Measurements from ENCODE around the gene IL1RAP. TPM values are rescaled to one million over a fixed set of nuclear protein-coding genes. Genes with fewer than 3 reads are reported as not detected.

IL1RAP gene
- total RNA-seq, 2 experiments from 2014 or later: 8.4 to 11.5 TPM

DNA sequence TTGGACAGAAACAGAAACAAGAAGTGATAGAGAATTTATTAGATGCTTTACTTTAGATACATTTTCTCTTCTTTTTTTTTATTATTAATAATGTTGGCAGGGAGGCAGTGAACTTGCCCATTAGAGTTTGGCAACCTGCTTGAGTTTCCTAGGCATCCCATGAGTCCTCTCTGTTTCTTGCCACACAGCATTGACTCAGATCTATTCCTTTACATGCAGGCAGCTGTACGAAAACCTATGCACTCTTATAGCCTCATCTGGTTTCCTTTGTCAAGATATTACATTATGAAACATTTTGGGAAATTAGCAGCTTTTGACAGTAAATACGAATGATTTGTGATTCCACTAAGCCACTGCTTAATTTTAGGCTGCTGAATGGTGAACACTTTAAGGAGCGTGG lies 23.3 kb downstream of the IL1RAP start:
- CTCF ChIA-PET: no interaction called here
- no peak for DNase-seq

GRCh38 chr3:190538288-190538687 lies 24.4 kb downstream of the IL1RAP start:
- CTCF ChIA-PET: no interaction called here
- H3K4me3 Mint-ChIP-seq: no peak overlapping the region
- H3K4me1 Mint-ChIP-seq: peaks cover 23% of the 10 kb centered on the region
- H3K27ac Mint-ChIP-seq: no peak overlapping the region
- H3K36me3 Mint-ChIP-seq: peaks cover 19% of the 10 kb centered on the region
- no peak for DNase-seq
- no peaks in the 10 kb centered on the region for H3K27me3 Mint-ChIP-seq
- no peak for ATAC-seq
- no peaks in the 10 kb centered on the region for H3K9me3 Mint-ChIP-seq (ENCODE audit: low read depth)

More for the DNA sequence above, 23.3 kb downstream of the IL1RAP start:
- Mint-ChIP-seq H3K36me3 (peaks cover 21% of the 10 kb centered on the region), H3K4me1 (peaks cover 23% of the 10 kb centered on the region), H3K27me3 (no peaks in the 10 kb centered on the region), H3K4me3 (no peak overlapping the region), H3K9me3 (ENCODE audit: low read depth) (no peaks in the 10 kb centered on the region), H3K27ac (no peak overlapping the region)
- no peak for ATAC-seq

DNA sequence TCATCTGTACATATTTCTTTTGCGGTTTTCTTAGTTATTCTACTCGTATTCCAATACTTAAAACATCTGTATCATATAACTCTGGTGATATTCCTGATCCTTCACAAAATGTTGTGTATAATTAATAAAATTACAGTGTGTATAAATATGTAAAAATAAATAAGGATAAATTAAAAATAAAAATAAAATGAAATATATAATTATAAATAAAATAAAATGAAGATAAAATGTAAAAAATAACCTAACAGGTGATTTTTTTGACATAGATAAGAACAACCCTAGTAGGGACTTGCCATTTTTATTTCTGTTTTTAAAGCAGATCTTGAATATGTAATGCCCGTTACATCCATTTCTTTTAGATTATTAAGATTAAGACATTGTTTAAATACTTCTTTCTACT lies 25.6 kb downstream of the IL1RAP start:
- Mint-ChIP-seq H3K27ac (no peak overlapping the region), H3K36me3 (peaks cover 17% of the 10 kb centered on the region), H3K4me1 (peaks cover 14% of the 10 kb centered on the region), H3K4me3 (no peak overlapping the region), H3K9me3 (ENCODE audit: low read depth) (no peaks in the 10 kb centered on the region), H3K27me3 (no peaks in the 10 kb centered on the region)
- no peak for DNase-seq
- ATAC-seq: no peak
- CTCF ChIA-PET: no interaction called here

- Mint-ChIP-seq H3K36me3 (peaks cover 12% of the 10 kb centered on the region), H3K27me3 (no peaks in the 10 kb centered on the region), H3K9me3 (ENCODE audit: low read depth) (no peaks in the 10 kb centered on the region), H3K4me3 (no peak overlapping the region), H3K4me1 (peaks cover 5% of the 10 kb centered on the region), H3K27ac (no peak overlapping the region)
- ATAC-seq: no peak
- CTCF ChIA-PET: no interaction called here
- no peak for DNase-seq
These were observed 27.1 kb downstream of the IL1RAP start for GRCh38 chr3:190541008-190541407.

- H3K4me3 Mint-ChIP-seq: no peak overlapping the region
- H3K27me3 Mint-ChIP-seq: no peaks in the 10 kb centered on the region
- no peak overlapping the region for H3K27ac Mint-ChIP-seq
- H3K4me1 Mint-ChIP-seq: peaks cover 5% of the 10 kb centered on the region
- no peak for ATAC-seq
- no peaks in the 10 kb centered on the region for H3K9me3 Mint-ChIP-seq (ENCODE audit: low read depth)
- CTCF ChIA-PET: no interaction called here
- no peak for DNase-seq
- H3K36me3 Mint-ChIP-seq: peaks cover 12% of the 10 kb centered on the region
These were observed 27.7 kb downstream of the IL1RAP start for GRCh38 chr3:190541560-190541959.

DNA sequence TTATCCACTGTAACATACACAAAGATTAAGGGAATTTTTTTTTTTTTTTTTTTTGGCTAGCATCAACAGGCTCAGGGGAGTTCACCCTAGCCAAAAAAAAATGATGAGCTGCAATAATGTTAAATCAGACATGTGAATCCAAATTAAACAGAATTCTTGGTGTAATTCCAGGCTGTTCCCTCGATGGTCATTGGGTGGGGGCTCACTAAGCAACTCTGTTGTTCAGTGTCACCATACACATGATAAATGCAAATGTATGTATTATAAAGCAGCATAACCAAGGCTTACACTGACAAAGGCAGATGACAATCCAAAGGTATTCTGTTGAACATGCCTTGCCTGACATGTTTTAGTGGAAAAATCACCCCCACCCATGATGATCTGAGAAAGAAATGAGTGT lies 29.0 kb downstream of the IL1RAP start:
- Mint-ChIP-seq H3K9me3 (ENCODE audit: low read depth) (no peaks in the 10 kb centered on the region), H3K36me3 (peaks cover 11% of the 10 kb centered on the region), H3K4me3 (no peak overlapping the region)

GRCh38 chr3:190543671-190544070 lies 29.8 kb downstream of the IL1RAP start:
- H3K4me3 Mint-ChIP-seq: no peak overlapping the region
- ATAC-seq: no peak
- no peaks in the 10 kb centered on the region for H3K27me3 Mint-ChIP-seq
- no peak overlapping the region for H3K27ac Mint-ChIP-seq
- no peaks in the 10 kb centered on the region for H3K4me1 Mint-ChIP-seq
- CTCF ChIA-PET: no interaction called here
- H3K9me3 Mint-ChIP-seq (ENCODE audit: low read depth): no peaks in the 10 kb centered on the region
- DNase-seq: no peak
- H3K36me3 Mint-ChIP-seq: peaks cover 9% of the 10 kb centered on the region

More for the DNA sequence above, 29.0 kb downstream of the IL1RAP start:
- Mint-ChIP-seq H3K27ac (no peak overlapping the region), H3K4me1 (peaks cover 3% of the 10 kb centered on the region), H3K27me3 (no peaks in the 10 kb centered on the region)
- ATAC-seq: no peak
- CTCF ChIA-PET: no interaction called here
- DNase-seq: no peak

DNA sequence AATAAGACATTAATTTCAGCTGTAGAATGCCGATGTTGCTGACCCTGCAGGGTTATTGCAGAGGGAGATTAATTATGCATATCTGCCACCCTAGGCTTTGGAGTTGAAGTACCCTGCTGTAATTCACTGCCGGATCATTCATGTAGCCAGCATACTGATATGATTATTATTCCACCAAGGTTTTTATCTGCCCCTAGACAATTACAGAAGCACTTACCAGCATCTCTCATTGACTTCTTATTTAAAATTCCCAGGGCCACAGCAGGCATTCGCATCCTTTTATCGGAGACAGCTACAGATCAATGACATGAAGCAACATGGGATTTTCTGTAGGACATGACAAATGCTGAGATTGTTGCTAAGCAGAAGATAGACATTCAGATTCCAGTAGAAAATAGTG lies 31.3 kb downstream of the IL1RAP start:
- no peak for DNase-seq
- no peaks in the 10 kb centered on the region for H3K27me3 Mint-ChIP-seq
- ATAC-seq: no peak
- H3K4me1 Mint-ChIP-seq: no peaks in the 10 kb centered on the region
- CTCF ChIA-PET: interaction anchor here (1.5 kb wide), 1 partner anchor 32 kb away, joined by 3 read pairs; the partner anchor contains the start of gene IL1RAP
- peaks cover 10% of the 10 kb centered on the region for H3K36me3 Mint-ChIP-seq
- H3K9me3 Mint-ChIP-seq (ENCODE audit: low read depth): no peaks in the 10 kb centered on the region
- no peak overlapping the region for H3K27ac Mint-ChIP-seq
- no peak overlapping the region for H3K4me3 Mint-ChIP-seq

- no peak for DNase-seq
- Mint-ChIP-seq H3K36me3 (peaks cover 16% of the 10 kb centered on the region), H3K27ac (no peak overlapping the region), H3K27me3 (no peaks in the 10 kb centered on the region), H3K4me3 (no peak overlapping the region), H3K4me1 (no peaks in the 10 kb centered on the region), H3K9me3 (ENCODE audit: low read depth) (no peaks in the 10 kb centered on the region)
- CTCF ChIA-PET: no interaction called here
- no peak for ATAC-seq
These were observed 33.1 kb downstream of the IL1RAP start for GRCh38 chr3:190546881-190547510.

DNA sequence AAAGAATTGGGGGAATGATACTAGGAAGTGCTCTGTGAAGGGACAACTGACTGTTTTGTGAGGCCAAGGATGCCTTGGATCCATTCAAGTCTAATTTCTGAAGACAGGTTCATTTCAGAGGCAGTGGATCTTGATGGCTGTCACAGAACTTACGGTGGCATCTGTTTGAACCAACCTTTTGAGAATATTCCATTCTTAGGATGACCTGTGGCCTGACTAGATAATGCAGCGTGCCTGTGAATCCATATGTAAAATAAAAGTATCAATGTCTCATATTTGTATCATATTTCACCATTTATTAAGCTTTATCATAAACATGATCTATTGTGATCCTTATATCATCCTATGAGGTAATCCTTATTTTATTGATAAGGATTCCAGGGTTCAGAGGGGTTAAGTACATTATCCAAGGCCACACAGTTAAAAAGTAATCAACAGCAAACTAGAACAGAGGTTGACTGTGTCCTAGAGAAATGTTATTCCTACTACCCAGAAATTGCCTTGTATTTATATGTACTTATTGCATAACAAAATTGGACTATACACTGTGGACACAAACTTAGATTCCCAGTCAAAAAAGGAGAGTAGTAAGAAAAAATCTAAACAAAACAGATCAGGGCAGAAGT lies 34.3 kb downstream of the IL1RAP start:
- Mint-ChIP-seq H3K9me3 (ENCODE audit: low read depth) (no peaks in the 10 kb centered on the region), H3K4me1 (no peaks in the 10 kb centered on the region), H3K36me3 (peaks cover 21% of the 10 kb centered on the region), H3K27me3 (no peaks in the 10 kb centered on the region), H3K27ac (no peak overlapping the region), H3K4me3 (no peak overlapping the region)
- CTCF ChIA-PET: no interaction called here
- ATAC-seq: no peak
- no peak for DNase-seq

DNA sequence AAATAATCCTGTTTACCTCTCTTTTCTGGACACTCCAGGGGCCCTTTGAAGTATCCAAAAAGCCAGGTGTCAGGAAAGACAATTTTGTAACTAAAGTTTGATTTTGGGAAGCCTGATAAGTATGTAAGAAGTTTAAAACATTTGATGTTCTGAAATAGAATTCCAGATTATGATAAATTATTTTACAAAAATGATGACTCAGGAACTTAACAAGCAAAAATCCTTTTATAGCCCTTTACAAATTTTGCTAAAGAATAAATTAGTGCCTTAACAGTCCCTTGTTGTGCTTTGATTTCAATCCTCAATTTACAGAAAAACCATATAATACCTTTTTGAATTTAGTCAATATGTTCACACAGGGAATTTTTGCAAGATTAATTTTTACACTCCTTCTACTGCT lies 38.1 kb downstream of the IL1RAP start:
- H3K4me1 Mint-ChIP-seq: peaks cover under 1% of the 10 kb centered on the region
- peaks cover 32% of the 10 kb centered on the region for H3K36me3 Mint-ChIP-seq
- no peak for ATAC-seq
- DNase-seq: no peak
- no peak overlapping the region for H3K27ac Mint-ChIP-seq
- H3K9me3 Mint-ChIP-seq (ENCODE audit: low read depth): no peaks in the 10 kb centered on the region
- no peaks in the 10 kb centered on the region for H3K27me3 Mint-ChIP-seq
- CTCF ChIA-PET: no interaction called here
- H3K4me3 Mint-ChIP-seq: no peak overlapping the region

GRCh38 chr3:190552969-190553759 lies 39.3 kb downstream of the IL1RAP start:
- CTCF ChIA-PET: no interaction called here
- H3K27ac Mint-ChIP-seq: no peak overlapping the region
- H3K36me3 Mint-ChIP-seq: peaks cover 39% of the 10 kb centered on the region
- no peak for ATAC-seq
- H3K4me3 Mint-ChIP-seq: no peak overlapping the region
- no peak for DNase-seq
- H3K27me3 Mint-ChIP-seq: no peaks in the 10 kb centered on the region
- peaks cover 8% of the 10 kb centered on the region for H3K4me1 Mint-ChIP-seq
- H3K9me3 Mint-ChIP-seq (ENCODE audit: low read depth): no peaks in the 10 kb centered on the region

GRCh38 chr3:190554197-190554596 lies 40.3 kb downstream of the IL1RAP start:
- DNase-seq: no peak

GRCh38 chr3:190556351-190556750 lies 42.5 kb downstream of the IL1RAP start:
- Mint-ChIP-seq H3K9me3 (ENCODE audit: low read depth) (peaks cover 5% of the 10 kb centered on the region), H3K27ac (no peak overlapping the region), H3K4me1 (peaks cover 17% of the 10 kb centered on the region), H3K4me3 (no peak overlapping the region), H3K27me3 (no peaks in the 10 kb centered on the region), H3K36me3 (peaks cover 43% of the 10 kb centered on the region)
- no peak for ATAC-seq
- no peak for DNase-seq
- CTCF ChIA-PET: no interaction called here

More at GRCh38 chr3:190554197-190554596, 40.3 kb downstream of the IL1RAP start:
- Mint-ChIP-seq H3K27me3 (no peaks in the 10 kb centered on the region), H3K4me1 (peaks cover 17% of the 10 kb centered on the region), H3K4me3 (no peak overlapping the region), H3K36me3 (peaks cover 45% of the 10 kb centered on the region), H3K9me3 (ENCODE audit: low read depth) (no peaks in the 10 kb centered on the region), H3K27ac (no peak overlapping the region)
- no peak for ATAC-seq
- CTCF ChIA-PET: no interaction called here

Data from activated CD8-positive, alpha-beta memory T cell treated with anti-CD3 and anti-CD28 coated beads, Interleukin-2, amount 10 ng/mL, durations not matched to agents 7 days and 5 days (primary cell).